GM12875 (cell line): ENCODE data around the gene PSMB7.

Experiments used
- H3K4me3 ChIP-seq: one replicate; pipeline ENCODE4 v1.5.1; 2011; ENCODE audit warnings: low read depth, low read length, control low read depth
- TF ChIP-seq, protein P1 (sequence below): IDR thresholded peaks from 2 replicates; pipeline ENCODE4 v1.5.1; 2011; ENCODE audit warnings: low read depth, mild to moderate bottlenecking, control low read depth, inconsistent platforms, low read length, moderate library complexity, borderline replicate concordance; ENCODE audit not compliant: insufficient read depth

PSMB7 gene

DNA sequence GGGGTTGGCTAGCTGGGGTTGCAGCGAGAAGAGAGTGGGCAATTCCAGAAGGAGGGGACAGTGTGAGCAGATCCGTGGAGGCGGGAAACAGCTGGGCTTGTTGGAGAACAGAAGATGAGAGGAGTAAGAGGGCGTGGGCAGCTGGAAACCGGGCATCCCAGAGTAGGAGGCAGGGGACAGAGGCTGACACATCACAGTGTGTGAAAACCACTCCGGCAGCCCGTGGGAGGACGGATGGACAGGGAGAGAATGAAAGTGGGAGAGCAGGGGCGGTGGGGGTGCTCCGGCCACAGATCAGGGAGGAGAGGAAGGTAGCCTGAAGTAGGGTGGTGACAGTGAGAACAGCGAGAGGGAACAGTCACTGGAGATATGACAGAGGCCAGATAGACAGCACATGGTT is 8.3 kb upstream of the PSMB7 start:
- H3K4me3 ChIP-seq, result no peak overlapping the region
- TF ChIP-seq, protein P1, sequence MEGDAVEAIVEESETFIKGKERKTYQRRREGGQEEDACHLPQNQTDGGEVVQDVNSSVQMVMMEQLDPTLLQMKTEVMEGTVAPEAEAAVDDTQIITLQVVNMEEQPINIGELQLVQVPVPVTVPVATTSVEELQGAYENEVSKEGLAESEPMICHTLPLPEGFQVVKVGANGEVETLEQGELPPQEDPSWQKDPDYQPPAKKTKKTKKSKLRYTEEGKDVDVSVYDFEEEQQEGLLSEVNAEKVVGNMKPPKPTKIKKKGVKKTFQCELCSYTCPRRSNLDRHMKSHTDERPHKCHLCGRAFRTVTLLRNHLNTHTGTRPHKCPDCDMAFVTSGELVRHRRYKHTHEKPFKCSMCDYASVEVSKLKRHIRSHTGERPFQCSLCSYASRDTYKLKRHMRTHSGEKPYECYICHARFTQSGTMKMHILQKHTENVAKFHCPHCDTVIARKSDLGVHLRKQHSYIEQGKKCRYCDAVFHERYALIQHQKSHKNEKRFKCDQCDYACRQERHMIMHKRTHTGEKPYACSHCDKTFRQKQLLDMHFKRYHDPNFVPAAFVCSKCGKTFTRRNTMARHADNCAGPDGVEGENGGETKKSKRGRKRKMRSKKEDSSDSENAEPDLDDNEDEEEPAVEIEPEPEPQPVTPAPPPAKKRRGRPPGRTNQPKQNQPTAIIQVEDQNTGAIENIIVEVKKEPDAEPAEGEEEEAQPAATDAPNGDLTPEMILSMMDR, result no peak

DNA sequence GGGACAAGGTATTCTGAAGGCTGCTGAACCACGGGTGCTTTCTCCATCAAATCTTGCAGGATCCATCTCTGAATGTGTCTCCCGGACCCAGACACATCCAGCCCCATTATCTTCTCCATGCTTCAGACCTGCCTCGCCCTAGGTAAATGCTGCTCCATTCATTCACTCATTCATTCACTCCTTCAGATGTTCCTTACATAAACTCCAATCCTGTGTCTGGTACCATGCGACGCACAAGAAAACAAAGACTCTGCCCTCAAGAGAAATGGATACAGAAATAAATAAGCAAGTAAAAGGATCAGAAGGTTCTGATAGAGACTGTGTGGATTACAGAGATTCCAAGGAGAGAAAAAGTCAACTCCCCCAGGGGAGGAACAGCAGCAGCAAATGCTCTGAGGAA is 7.9 kb upstream of the PSMB7 start:
- TF ChIP-seq, protein P1, result no peak
- H3K4me3 ChIP-seq, result no peak overlapping the region

DNA sequence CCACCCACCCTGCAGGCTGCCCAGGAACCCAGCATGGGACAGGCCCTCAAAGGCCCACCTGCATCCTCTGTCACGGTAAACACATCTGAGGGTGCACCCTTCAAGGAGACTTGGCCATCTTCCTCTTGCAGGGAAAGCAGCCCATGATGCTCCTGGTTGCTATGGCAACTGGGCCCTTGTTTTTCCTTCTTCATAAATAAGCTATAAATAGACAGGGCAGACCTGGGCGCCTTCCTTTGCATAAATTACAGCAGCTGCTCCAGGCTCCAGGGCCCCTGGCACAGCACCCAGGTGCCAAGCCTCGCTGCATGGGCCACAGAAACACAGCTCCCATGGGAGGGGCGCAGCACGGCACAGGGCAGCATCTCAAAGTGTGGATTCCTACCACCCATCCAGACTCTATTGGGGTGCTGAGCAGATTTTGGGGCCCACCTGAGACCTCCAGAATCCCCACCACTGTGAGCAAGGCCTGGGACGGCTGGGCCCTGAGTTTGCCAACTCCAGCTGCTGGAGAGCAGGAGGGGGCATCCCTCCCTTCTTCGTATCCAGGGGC is 5.8 kb upstream of the PSMB7 start:
- H3K4me3 ChIP-seq, result no peak overlapping the region

DNA sequence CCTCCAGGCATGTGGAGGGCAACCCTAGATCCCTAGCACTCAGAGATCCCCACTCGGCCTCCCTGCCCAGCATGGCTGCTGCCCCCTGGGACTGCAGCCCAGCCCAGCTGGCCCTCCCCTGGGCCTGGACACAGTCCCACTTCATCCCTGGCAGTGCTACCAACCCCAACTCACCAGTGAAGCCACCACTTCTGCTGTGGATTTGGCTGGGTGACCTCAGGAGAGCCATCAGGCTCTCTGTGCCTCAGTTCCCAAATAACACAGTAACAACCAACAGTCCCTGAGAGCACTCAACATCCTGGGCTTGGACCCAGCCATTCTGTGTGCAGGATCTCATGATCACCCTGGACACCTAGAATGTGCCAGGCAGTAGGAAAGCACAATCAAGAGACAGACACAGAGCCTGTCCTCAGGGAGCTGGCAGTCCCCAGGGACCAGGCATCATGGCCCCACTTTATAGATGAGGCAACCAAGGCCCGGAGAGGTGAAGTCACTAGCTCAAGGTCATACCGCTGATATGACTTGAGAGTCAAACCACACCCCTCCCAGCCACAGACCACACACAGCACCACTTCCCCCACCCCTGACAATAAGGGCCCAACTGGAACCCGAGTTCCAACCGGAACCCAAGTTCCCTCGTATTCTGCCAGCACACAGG is 4.7 kb upstream of the PSMB7 start:
- TF ChIP-seq, protein P1, result no peak
- H3K4me3 ChIP-seq, result no peak overlapping the region

More for the DNA sequence above, 5.8 kb upstream of the PSMB7 start:
- TF ChIP-seq, protein P1, result no peak

DNA sequence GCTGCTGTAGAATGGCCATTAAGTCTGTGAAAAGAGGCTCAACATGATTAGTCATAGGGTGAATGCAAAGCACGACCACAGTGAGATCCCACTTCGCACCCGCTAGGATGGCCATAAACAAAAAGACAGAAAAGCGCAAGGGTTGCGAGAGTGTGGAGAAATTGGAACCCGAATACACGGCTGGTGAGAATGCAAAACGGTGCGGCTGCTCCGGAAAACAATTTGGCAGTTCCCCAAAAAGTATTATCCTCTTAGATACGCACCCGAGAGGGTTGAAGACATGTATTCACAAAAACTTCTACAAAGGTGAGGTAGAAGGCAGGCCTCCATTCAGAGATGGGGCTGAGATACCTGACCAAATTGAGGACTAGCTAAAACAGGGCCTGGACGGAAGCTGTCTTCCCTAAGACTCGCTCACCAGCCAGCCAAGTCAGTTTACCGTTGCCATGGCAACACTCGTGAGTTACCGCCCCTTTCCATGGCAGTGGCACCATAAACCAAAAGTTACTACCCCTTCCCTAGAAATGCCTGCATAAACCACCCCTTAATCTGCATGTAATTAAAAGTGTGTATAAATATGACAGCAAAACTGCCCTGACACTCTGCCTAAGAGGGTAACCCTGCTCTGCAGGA is 726 bp upstream of the PSMB7 start:
- TF ChIP-seq, protein P1, result no peak
- peak overlapping the region; percentile 28 for H3K4me3 ChIP-seq

DNA sequence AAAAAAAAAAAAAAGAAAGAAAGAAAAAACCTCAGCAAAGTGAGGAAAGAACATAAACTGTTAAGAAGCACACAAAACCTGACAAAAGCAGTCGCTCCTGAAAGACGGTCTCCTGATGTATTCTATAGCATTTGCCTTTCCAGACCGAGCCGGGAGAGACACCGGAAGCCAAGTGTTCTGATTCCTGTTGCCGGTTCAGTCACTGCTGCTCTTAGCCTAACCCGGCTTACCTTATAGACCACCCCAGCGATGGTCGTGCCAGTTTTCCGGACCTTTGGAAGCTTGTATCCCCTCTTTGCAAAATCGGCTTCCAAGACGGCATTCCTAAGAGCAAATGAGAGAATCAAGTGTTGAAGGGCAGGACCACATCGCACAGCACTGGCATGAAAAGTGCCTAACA is 630 bp downstream of the PSMB7 start:
- TF ChIP-seq, protein P1, result no peak
- peak overlapping the region; percentile 93 for H3K4me3 ChIP-seq

DNA sequence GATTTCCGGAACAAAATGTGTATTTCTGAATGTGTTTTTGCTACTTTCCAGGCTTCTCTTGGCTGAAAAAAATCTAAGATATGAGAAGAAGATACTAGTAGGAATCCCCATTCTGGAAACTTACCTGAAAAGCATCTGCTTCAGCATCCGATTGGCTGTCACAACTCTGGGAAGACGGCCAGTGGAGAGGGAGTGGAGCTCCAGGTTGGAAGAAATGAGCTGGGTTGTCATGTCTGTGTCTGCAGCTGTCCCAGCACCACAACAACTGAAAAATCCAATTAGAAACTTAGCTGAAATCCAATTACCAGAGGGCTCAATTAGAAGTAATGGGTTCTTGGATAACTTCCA is 3.0 kb downstream of the PSMB7 start:
- TF ChIP-seq, protein P1, result no peak
- H3K4me3 ChIP-seq, result no peak overlapping the region
